GM21528 (cell line): ENCODE results near the gene NPHP4.

Source experiments
- ATAC-seq: cut with Tn5 transposase; IDR thresholded peaks from one replicate; pipeline ENCODE4 v1.9.1; 2021; ENCODE audit warnings: mild to moderate bottlenecking, moderate library complexity; ENCODE audit not compliant: unreplicated experiment, low FRiP score

The NPHP4 gene

DNA sequence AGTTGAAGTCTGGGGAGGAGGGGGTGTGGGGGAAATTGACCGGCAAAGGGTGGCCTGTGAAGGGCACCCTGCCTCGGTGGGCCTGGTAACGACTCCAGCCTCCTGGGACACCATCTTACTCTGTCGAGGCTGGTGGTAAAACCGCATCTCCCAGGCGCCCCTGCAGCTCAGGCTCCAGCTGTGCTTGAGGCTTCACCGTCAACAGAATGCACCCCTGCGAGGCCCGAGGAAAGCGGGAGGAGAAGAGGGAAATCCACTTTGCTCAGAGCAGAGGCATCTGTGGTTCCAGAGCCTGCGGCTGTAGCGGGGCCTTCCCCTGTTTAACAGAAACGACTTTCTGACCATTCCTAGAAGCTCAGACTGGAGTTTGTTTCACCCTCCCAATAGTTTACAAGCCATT is 165.6 kb downstream of the NPHP4 start:
- no peak for ATAC-seq

DNA sequence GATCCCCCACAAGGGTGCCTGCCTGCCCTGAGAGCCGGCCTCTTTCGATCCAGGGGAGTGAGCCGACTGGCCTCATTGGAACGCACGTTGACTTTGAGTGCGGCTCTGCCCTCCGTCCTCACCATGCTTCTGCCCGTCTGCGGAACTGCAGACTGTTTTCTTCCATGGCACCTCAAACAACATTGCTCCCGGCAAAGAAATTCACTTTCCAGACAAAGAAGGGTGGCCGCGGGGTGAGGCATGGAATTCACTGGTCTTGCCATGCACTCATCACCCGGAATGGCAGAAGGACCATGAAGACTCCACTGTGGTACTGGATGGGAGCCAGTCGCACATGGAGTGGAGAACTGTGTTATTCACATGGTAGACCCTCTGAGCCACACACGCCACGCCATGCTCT is 169.5 kb downstream of the NPHP4 start:
- ATAC-seq, result no peak

DNA sequence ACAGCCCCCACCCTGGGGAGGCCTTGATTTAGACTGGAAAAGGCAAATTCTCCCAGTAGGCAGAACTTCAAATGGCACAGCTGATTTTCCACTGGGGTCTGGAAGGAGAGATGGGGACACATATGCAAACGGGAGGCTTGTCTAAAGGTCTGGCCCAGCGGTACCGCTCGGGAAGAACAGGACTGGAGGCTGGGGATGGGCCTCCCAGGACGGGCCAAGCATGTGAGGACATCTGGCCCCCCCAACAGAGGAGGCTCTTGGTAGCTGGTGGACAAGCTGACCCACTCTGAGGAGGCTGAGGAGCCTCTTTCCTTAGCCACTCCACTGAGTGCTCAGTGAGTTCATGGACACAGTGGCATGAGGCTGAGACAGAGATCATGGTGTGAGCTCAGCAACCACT is 170.0 kb downstream of the NPHP4 start:
- ATAC-seq, result no peak

DNA sequence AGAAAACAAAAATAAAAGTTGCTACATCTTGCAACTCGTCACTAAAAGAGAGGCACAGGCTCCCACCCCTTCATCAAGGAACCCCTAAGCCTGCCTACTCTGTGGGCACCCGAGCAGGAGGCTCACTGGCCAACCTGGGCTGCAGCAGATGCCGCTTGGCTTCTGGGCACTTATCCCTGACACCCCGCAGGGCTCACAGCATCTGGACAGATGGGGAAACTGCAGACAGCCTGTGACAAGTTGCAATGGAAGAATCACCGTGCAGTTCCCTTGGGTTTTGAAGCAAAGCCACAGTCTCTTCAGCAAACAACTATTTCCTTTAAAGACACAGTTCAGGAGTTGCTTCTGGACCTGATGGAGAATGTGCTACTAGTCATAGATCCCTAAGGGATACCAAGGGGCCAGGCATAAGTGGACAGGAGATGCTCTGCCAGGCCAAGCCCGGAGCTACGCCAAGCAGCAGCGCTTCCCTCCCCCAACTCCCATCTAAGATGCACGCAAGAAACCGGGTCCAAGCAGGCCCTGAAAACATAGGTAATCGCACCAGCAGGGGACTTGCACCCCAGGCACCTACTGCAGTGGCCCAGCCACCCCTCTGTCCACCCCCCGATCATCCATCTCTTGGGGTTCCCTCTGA is 170.6 kb downstream of the NPHP4 start:
- no peak for ATAC-seq

DNA sequence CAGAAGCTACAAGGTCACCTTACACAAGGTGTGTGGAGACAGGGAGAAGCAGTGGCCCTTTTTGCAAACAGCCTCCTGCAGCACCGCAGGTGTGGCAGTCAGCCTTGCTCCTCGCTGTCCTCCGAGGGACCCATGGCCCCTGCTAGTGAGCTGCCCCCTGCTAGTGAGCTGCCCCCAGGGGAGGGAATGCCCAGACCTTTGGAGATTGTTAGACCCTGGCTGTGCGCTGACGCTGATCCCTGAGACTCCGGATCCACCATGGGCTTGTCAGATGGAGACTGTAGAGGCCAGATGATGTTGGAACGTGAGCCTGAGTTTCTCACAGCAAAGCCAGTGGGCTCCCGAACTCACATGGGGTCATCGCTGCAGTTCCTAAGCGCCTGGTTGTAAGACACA is 172.2 kb downstream of the NPHP4 start:
- no peak for ATAC-seq

DNA sequence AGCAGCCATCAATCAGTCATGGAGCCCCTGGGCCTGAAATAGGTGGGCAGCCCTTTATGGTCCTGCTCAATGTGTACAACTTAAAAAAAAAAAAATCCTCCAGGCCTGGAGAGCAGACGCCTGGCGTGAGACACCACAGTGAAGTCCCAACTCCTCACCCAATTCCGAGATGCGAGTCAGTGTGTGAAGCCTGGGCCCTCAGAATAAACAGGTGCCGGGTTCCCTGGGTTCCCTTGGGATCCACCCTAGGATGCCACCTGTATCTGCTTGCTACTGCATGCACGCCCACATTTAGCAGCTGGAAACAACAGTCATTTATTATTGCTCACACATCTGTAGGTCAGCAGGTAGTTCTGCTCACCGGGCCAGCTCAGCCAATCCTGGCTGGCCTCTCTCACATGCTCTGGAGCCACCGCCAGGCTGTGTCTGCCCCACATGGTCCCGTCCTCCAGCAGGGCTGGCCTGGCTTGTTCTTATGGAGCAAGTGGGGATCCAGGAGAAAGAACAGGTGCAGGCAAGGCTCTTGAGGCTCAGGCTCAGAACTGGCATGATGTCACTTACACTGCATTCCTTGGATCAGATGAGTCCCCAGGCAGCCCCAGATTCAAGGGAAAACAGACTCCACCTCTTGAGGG is 172.7 kb downstream of the NPHP4 start:
- ATAC-seq, result no peak

DNA sequence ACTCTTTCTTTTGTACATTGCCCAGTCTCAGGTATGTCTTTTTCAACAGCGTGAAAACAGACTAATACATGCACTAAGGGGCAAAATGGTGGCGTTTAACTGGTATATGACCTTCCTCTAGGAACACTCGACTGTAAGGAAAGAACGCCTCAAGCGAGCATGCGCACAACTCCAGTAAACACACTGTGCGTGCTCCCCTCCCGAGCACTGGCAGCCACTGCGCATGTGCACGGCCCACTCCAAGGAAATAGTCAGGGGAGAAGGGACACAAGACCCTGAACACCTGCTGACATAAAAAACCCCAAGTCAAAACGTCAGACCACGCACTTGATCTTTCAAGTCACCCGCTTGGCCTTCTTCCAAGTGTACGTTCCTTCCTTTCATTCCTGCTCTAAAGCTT is 173.5 kb downstream of the NPHP4 start:
- no peak for ATAC-seq

DNA sequence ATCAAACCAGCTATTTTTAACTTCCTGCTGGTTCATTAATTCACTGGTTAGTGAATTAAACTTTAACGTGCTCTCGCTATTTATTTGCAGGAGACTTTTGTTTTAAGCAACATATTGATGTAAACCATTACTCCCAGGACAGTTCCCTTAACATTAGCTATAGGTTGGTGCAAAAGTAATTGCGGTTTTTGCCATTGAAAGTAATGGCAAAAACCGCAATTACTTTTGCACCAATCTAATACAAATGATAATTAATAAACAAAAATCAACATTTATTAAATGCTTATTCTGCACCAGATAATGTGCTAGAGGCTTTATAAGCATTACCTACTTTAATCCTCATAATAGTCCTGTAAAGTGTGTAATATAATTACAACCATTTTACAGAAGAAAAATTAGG is 176.5 kb downstream of the NPHP4 start:
- ATAC-seq, result no peak

DNA sequence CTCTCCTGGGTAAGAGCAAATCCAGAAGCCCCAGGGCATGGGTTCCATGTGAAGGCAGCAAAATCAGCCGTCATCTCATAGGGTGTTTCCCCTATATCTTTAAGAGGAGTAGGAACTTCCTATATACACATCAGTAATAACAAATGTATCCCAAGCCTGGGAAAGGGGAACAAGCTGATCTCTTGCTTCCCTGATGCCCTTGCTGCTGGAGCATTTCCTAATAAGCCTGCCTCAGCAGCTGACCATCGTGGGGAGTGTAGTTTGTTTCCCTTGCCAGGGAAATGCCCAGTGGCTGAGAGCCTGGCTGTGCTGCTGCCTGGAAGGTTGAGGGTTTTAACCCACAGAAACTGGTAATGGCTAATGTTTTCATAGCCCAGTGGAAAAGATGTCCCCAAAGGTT is 177.0 kb downstream of the NPHP4 start:
- no peak for ATAC-seq

DNA sequence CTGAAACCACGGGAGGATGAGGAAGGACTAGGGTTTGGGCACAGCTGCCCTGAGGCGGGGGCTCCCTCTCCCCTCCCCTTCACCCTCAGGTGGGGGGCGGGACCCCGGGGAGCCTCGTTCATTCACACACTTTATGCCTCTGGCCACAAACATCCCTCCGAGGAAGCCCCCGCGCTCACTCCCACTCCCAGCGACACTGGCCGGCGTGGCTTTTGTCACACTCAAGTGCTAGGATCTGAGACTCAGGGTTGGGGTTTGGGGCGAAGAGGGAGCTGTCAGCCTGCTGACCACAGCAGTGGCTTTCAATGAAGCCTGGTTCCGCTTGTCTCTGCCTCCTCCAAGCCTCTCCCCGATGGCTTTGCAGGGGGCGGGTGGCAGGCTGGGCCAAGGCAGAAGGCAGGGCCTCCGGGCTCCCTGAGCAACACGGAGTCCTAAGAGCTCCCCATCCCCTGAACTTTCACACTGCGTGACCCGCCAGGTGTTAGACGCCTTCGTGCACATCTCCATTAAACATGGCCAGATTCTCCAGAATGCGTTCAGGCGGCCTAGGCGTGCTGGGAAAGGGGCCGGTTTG is 178.1 kb downstream of the NPHP4 start:
- no peak for ATAC-seq

DNA sequence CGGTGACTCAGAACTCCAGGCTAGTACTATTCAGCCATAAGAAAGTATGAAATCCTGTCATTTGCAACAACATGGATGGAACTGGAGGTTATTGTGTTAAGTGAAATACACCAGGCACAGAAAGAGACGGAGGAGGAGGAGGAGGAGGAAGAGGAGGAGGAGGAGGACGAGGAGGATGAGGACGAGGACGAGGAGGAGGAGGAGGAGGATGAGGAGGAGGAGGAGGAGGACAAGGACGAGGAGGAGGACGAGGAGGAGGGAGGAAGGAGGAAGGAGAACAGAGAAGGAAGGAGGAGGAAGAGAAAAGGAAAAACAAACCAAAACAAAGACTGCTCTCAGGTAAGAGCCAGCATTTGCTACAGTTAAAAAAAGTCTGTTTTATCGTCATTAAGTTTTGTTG is 178.7 kb downstream of the NPHP4 start:
- no peak for ATAC-seq
